ENCODE data around the gene DLG2.
A peak's percentile ranks its signal among the peaks of the same experiment; 100 is the strongest.

Gene DLG2

DNA sequence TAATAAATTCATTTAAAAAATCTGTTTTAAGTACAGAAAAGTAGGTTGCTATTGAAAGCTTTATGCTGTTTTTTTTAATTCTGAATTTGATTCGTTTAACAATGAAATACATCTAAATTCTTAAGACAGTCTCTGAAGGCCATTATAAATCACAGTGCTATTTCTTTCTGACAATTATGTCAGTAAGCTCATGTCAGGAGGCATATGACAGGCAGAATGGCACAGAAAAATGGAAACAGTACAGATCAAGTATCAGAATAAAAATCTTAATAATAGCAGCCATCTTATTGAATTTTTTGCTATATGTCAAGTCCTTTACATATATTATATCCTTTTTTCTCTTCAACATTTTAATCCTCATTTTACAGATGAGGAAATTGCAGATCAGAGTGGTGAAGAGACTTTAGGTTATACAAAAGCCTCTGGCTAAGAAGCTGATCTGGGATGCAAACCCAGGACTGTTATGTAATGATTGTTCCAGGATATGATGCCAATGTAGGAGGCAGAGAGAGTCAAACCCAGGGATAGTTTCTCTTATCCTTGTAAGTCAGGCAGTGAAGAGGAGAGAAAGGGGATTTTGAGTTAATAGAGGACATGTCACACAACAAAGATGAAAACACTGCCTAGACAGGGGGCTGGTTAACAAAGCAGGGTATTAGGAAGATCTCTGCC is 2057.9 kb downstream of the DLG2 start:
- DNase-seq (ENCODE audit: low spot score): no peak

DNA sequence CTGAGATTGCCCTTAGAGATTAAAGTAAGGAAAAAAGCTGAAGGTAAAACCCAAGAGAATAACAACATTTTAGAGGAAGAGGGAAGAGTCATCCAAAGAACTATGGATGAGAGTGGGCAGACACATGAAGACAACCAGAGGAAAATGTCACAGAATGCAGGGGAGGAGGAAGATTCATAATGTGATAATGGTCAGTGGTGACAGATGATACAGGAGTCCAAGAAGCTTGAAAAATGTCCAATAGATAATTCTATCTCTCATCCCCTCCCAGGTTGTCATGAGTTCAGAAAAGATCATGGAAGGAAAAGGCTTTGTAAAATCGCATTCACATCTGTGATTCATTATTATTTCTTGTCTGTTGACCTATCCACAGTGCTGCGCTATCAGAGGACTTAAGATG is 2058.6 kb downstream of the DLG2 start:
- no peak for DNase-seq (ENCODE audit: low spot score)

DNA sequence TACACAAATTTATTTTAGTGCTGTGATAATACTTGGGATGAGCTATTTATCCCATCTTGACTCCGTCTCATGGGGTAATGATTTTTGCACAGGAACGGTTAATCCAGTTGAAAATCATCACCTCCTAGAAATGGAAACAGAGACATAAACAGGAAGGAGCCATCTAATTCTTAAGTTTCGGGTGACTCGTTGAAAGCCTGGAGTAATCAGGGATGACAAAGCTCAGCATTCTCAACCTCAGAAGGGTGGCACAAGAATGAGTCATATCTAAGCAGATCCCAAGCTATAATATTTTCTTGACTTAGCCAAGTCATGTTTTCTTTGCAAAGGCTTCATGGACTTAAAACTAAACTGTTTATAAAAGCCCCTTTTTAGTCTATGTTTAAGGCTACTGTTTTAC is 2060.2 kb downstream of the DLG2 start:
- peak; percentile 60 for DNase-seq (ENCODE audit: low spot score)

GRCh38 chr11:83564870-83565269 is 2062.3 kb downstream of the DLG2 start:
- DNase-seq (ENCODE audit: low spot score): no peak

GRCh38 chr11:83558281-83558680 is 2068.9 kb downstream of the DLG2 start:
- no peak for DNase-seq (ENCODE audit: low spot score)

DNA sequence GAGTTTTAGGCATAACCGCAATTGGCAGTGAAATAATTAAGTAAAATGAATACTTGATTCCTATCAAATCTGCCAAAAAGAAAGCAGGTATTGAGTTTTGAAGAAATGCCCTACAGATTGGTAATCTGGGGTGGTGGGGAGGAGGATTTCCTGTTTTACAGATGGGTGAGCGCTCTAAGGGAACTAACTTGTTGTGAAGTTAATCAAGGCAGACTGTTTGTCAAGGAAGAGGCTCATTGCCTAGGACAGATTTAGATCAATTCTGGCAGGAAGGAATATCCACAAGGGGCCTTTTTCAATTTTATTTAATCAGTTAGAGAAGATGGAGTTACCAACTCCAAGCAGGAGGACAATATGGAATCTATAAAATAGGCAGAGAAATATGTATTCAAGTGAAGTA is 2069.5 kb downstream of the DLG2 start:
- no peak for DNase-seq (ENCODE audit: low spot score)

DNA sequence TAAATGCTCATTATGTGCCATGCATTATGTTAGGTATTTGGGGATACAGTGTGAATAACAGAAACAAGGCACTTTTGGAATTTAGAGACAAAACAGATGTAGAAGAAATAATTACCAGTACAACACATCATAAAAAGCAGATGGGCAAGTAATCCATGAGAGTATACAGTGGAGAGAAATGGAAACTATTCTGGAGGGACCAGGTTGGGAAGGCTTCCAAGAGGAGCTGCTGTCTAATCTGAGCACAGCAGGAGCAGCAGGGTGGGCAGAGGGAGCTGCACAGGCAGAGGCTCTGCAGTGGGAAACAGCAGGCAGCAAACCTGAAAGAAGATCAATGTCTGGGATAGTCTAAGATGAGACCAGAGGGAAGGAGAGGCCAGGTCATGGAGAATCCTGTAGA is 2072.3 kb downstream of the DLG2 start:
- DNase-seq (ENCODE audit: low spot score): no peak

DNA sequence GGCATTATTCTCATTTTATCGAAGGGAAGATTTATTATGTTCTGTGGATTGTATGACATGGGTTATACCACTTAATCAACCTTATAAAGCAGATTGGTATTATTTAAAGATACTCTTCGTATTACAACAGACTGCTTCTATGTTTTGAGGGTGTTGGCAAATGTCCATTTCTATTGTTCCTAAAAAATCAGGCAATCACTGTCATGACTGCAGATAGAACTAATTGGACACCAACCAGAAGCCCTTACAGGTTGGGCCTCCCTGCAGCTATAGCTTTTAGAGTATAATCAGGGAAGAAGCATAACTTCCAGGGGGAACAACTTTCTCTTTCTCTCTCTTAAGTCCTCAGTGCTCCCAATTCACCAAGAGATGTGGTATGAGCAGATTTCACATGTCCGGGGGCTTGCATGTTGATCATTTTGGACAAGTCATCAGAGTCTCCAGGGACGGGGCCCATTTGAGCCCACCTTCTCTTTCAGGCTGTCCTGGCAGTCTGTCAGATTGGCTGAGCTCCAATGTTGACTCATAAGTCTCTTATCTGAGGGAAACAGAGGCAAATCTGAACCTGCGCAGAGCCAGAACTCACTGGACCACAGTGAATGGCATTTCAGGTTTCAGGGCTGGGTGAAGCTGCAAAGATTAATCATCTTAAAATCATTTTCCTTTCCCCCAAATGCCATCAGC is 2077.0 kb downstream of the DLG2 start:
- DNase-seq (ENCODE audit: low spot score): no peak

- DNase-seq (ENCODE audit: low spot score): no peak
Observed at GRCh38 chr11:83546368-83546767, 2080.8 kb downstream of the DLG2 start.

DNA sequence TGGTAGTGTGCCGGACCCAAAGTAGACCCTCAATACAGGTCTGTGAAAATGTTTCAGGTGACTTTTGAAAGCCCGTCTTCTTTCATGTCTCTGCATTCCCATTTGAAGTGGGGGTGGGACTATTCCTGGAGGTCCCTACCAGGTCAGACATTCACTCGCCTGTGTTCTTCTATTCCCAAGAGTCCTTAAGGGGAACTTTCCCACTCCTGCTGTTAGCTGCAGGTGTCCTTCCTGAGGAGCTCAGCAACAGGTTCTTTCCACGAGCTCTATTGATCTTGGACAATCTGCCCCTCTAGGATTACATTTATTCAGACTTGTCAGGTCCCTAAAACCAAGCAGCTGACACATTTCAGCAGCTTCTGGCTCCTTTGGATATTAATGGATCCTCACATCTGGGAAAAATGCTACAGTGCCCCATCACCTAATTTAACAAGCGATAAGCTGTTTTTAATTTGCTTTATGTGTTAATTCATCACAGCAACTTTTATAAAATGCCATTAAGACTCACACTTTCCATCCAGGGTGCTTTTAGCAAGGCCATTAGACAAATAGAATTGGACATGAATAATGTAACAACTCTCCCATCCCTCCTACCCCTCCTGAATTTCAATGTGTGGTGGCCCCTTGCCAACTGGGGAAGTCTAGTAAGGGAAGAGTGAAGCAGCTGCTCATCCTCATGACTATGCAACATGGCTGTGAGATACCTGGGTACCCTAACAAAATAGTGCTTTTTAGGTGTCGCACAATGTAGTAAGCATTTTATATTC is 2081.5 kb downstream of the DLG2 start:
- no peak for DNase-seq (ENCODE audit: low spot score)

GRCh38 chr11:83544846-83545245 is 2082.3 kb downstream of the DLG2 start:
- no peak for DNase-seq (ENCODE audit: low spot score)

DNA sequence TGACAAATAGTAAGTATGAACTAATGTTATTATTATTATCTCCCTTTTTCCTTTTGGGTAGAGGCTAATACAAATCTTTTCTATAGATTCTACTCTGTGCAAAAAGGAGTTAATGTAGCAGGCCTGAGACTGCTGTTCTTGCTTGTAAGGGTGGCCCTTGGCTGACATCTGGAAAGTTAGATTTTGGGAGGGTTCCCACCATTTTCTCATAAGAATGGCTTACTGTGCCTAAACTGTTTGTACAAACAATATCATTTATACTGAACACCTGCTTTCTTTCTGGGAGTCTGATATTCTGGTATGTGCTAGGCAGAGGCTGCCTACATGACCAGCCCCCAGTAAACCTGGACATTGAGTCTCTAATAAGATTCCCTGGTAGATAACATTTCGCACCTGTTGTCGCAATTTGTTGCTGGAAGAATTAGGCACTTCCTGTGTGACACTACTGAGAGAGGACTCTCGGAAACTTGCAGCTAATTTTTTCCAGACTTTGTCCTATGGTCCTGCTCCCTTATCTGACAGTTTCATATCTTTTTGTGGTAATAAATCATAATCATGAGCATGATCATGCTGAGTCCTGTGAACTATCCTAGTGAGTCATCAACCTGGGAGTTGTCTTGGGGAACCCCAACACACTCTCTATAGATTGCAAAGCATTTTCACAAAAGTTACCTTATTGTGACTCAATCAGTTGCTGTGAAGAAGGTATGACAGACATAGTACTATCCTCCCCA is 2083.3 kb downstream of the DLG2 start:
- DNase-seq (ENCODE audit: low spot score): no peak

GRCh38 chr11:83542861-83543260 is 2084.3 kb downstream of the DLG2 start:
- DNase-seq (ENCODE audit: low spot score): no peak

GRCh38 chr11:83540728-83541127 is 2086.4 kb downstream of the DLG2 start:
- DNase-seq (ENCODE audit: low spot score): no peak

DNA sequence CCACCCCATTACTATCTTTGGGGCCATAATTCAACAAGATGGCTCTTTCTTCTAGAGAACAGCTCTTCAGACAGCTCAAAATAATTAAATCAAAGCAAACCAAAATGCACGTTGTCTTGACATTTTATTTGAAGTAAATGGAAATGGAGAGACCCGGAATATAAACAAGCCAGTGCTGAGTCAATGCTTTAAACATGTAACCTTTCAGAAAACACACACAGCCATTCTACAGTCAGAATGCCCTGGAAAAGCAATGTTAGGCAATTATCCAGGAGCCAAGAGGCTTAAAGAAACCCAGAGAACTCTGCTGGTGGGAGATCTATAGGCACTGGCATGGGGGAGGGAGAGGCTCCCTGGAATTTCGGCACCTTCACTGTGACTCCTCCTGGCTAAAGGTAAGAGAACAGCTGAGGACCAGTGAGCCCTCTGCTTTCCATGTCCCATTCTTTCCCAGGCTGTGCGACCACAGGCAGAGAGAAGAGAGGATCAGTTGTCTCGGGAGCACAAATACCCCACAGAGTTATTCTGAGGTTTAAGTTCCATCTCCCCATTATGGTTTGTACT is 2086.9 kb downstream of the DLG2 start:
- DNase-seq (ENCODE audit: low spot score): peak; percentile 14

GRCh38 chr11:83538286-83538685 is 2088.9 kb downstream of the DLG2 start:
- no peak for DNase-seq (ENCODE audit: low spot score)

DNA sequence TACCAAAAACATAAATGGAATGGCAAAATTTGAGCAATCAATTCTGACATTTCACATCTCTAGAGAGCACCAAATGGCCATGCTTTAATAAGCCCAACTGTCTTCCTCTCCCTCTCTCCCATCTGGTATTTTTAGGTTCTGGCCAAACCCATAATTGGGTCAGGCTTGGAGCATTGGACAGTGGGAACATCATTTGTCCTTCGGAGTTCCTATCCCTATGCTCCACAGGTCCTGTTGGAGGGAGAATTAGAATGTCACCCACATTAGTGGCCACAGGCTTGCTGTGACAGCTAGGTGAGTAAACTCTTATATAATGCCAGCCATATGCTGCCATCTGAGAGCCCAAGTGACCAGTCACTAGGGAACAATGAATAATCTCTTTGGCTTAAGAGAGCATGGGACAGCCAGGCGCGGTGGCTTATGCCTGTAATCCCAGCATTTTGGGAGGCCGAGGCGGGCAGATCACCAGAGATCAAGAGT is 2090.0 kb downstream of the DLG2 start:
- DNase-seq (ENCODE audit: low spot score): no peak

DNA sequence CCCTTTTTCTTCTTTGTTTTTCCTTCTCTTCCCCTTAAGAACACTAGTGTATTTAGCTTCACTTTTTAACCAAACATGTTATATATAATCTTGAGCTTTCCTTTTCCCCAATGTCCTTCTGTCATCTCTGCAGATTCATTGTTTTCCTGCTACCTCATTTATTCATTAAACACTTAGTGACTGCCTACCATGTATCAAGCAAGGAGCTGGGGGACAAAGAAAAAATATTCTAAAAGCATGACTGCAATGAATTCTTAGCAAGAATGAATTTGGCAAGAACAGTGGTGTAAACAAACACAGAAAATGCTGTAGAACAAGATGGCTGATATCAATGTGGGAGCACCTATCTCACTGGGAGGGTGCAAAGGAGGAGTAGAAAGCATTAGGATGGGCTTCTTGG is 2094.0 kb downstream of the DLG2 start:
- DNase-seq (ENCODE audit: low spot score): no peak

DNA sequence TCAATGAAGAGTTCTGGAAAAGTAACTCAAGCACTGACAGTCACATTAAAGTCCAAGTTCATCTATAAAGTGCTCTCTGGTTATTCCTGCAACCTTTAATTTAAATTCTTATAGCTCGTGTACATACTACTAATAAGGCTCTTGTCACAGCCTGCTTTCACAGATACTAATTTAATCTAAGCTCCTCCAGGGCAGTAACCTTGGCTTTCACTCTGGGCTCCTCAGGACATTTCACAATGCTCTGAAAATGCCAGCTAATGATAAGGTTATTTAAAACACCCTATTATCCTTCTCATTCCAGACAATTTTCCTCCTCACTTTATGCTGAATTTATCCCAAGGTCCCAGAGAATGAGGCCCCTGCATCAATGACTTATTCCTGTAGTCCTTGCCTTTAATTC is 2098.3 kb downstream of the DLG2 start:
- no peak for DNase-seq (ENCODE audit: low spot score)

GRCh38 chr11:83528225-83528624 is 2098.9 kb downstream of the DLG2 start:
- no peak for DNase-seq (ENCODE audit: low spot score)

DNA sequence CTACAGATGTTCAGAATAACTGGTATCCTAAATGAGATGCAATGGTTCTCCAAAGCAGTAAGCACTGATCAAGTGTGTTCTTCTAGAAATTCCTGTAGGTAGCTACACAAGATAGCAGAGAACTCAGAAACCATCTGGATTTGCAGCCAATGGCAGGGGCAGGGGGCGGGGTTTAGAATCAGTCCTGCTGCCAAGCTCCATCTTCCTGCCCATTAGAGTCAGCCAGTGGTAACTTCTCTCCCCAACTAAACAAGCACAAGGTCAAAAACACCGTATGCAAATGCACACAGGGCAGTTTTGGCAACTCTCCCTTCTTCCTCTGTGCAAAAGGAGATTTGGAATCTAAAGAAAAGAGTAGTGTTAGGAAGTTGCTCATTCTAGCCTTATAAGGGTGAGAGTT is 2103.5 kb downstream of the DLG2 start:
- no peak for DNase-seq (ENCODE audit: low spot score)

DNA sequence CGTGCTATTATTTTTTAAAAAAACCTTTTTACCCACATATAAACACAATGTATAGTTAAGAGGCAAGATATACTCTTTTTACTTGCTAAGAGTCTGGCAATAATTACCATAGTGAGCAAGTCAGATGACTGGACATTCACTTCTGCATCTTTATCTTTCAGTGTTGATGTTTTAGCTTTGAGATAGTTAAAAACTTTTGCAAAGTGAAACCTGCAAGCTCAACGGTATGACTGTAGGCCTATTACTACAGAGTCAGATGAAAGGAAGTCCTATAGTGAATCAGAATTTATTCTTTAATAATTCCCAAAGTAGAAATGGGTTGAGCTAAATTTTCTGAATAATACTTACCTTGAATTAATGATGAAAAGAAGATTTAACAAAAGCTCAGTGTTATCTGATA is 2104.2 kb downstream of the DLG2 start:
- no peak for DNase-seq (ENCODE audit: low spot score)
